HCT116 (cell line): ENCODE data around the gene ALDH3A1. TPM values are rescaled to one million over a fixed set of nuclear protein-coding genes. Genes with fewer than 3 reads are reported as not detected.

Experiments
- ATAC-seq: fragments of 200-7000 bp; cut with Tn5 transposase; 2 replicates; pipeline ENCODE4 v1.9.1; 2020; ENCODE audit warnings: mild to moderate bottlenecking, moderate library complexity
- BruUV-seq: library from RNA; stranded (reverse); fragments of 400-500 nt; replicated peaks from 2 replicates; lab custom pipeline; 2021; lab: Mats Ljungman, UMichigan
- CTCF ChIA-PET: fragments of 300-600 bp; sonication (Branson Sonifier 250); formaldehyde crosslinking; loops from one replicate; lab custom pipeline; 2021; ENCODE audit warnings: antibody characterized with exemption; lab: Charles Lee
- POLR2A ChIA-PET: fragments of 300-600, 350-600 bp; sonication (Branson Sonifier 250); formaldehyde crosslinking; loops from one replicate; lab custom pipeline; 2021; ENCODE audit warnings: antibody characterized with exemption; lab: Charles Lee
- RAD21 ChIA-PET, 2 experiments: fragments of 300-600 bp; sonication (Branson Sonifier 250); formaldehyde crosslinking; loops; one replicate each; lab custom pipeline; 2023; ENCODE audit warnings: low total read pairs in 2 of 2; ENCODE audit not compliant: uncharacterized antibody in 2 of 2, unreplicated experiment in 2 of 2, low non-redundant PET in 1 of 2; lab: Charles Lee
- DNase-seq: peaks from one replicate; pipeline ENCODE4 v3.0.0-alpha.2; 2010; ENCODE audit warnings: low read depth, low spot score
- H2AFZ ChIP-seq: fragments of 200-600 bp; shearing (Covaris generic), sonication (generic); 2 replicates; pipeline ENCODE4 v1.6.1; 2017; ENCODE audit warnings: low read depth, mixed run types, mixed read lengths, antibody characterized with exemption, low read length; ENCODE audit not compliant: poor library complexity, severe bottlenecking
- H3K27ac ChIP-seq: 2 replicates; pipeline ENCODE4 v1.5.1; 2012; ENCODE audit warnings: low read depth, low read length
- H3K27me3 ChIP-seq: fragments of 200-600 bp; sonication (generic); 2 replicates; pipeline ENCODE4 v1.6.1; 2016; ENCODE audit warnings: mixed run types, low read length, mixed read lengths; ENCODE audit not compliant: insufficient read depth
- H3K36me3 ChIP-seq, 2 experiments: fragments of 200-500 bp in 1 of 2; fragments of 200-600 bp in 1 of 2; sonication (Bioruptor generic) in 1 of 2; sonication (generic) in 1 of 2; 2 replicates each; pipeline versions ENCODE4 v1.5.1 to v1.6.1; 2014 to 2016; ENCODE audit warnings: low read length in 2 of 2, inconsistent platforms in 1 of 2, mixed read lengths in 1 of 2, mixed run types in 1 of 2; ENCODE audit not compliant: insufficient read depth in 2 of 2, control insufficient read depth in 1 of 2
- H3K4me1 ChIP-seq, 2 experiments: fragments of 200-600 bp in 1 of 2; sonication (generic) in 1 of 2; 2 replicates each; pipeline versions ENCODE4 v1.5.1 to v1.6.1; 2012 to 2017; ENCODE audit warnings: low read length in 2 of 2, inconsistent platforms in 1 of 2, mild to moderate bottlenecking in 1 of 2, mixed read lengths in 1 of 2, mixed run types in 1 of 2, moderate library complexity in 1 of 2; ENCODE audit not compliant: insufficient read depth in 2 of 2, control insufficient read depth in 1 of 2
- H3K4me2 ChIP-seq: fragments of 200-600 bp; sonication (generic); 2 replicates; pipeline ENCODE4 v1.6.1; 2017; ENCODE audit warnings: mixed run types, low read length, mixed read lengths
- H3K4me3 ChIP-seq, 2 experiments: fragments of 200-600 bp in 1 of 2; sonication (generic) in 1 of 2; replicated peaks in 1 of 2; 2 replicates each; pipeline ENCODE4 v1.5.1; 2011 to 2016; ENCODE audit warnings: low read length in 2 of 2, control low read depth in 1 of 2, low read depth in 1 of 2, mild to moderate bottlenecking in 1 of 2, mixed read lengths in 1 of 2, mixed run types in 1 of 2
- H3K79me2 ChIP-seq: fragments of 200-600 bp; sonication (generic); 2 replicates; pipeline ENCODE4 v1.6.1; 2017; ENCODE audit warnings: mild to moderate bottlenecking, mixed run types, low read length, moderate library complexity, mixed read lengths; ENCODE audit not compliant: insufficient read depth
- H3K9ac ChIP-seq: fragments of 200-600 bp; sonication (generic); 2 replicates; pipeline ENCODE4 v1.6.1; 2016; ENCODE audit warnings: low read length, mixed read lengths
- H3K9me2 ChIP-seq: fragments of 200-600 bp; sonication (generic), shearing (Covaris generic); 2 replicates; pipeline ENCODE4 v1.6.1; 2017; ENCODE audit warnings: mixed run types, mild to moderate bottlenecking, moderate library complexity; ENCODE audit not compliant: insufficient read depth
- H3K9me3 ChIP-seq, 2 experiments: fragments of 200-500 bp in 1 of 2; fragments of 200-600 bp in 1 of 2; sonication (Bioruptor generic) in 1 of 2; sonication (generic) in 1 of 2; 2 replicates each; pipeline ENCODE4 v1.6.1; 2014 to 2017; ENCODE audit warnings: low read length in 2 of 2, mixed read lengths in 2 of 2, inconsistent platforms in 1 of 2, low read depth in 1 of 2, mild to moderate bottlenecking in 1 of 2, mixed run types in 1 of 2, moderate library complexity in 1 of 2; ENCODE audit not compliant: control insufficient read depth in 1 of 2, insufficient read depth in 1 of 2
- H4K20me1 ChIP-seq: fragments of 200-600 bp; sonication (generic), shearing (Covaris generic); 2 replicates; pipeline ENCODE4 v1.6.1; 2017; ENCODE audit warnings: mixed run types, mild to moderate bottlenecking, moderate library complexity; ENCODE audit not compliant: insufficient read depth
- CBX3 ChIP-seq: IDR thresholded peaks from 2 replicates; pipeline ENCODE4 v1.6.1; 2012; ENCODE audit warnings: low read depth
- CEBPB ChIP-seq: IDR thresholded peaks from 2 replicates; pipeline ENCODE4 v1.6.1; 2012; ENCODE audit warnings: low read depth
- EGR1 ChIP-seq: IDR thresholded peaks from 2 replicates; pipeline ENCODE4 v1.6.1; 2012; ENCODE audit warnings: low read depth
- ELF1 ChIP-seq: IDR thresholded peaks from 2 replicates; pipeline ENCODE4 v1.6.1; 2012; ENCODE audit warnings: low read depth, borderline replicate concordance
- JUND ChIP-seq: IDR thresholded peaks from 2 replicates; pipeline ENCODE4 v1.6.1; 2012
- POLR2A ChIP-seq: IDR thresholded peaks from 2 replicates; pipeline ENCODE4 v1.7.0; 2011; ENCODE audit warnings: borderline replicate concordance; ENCODE audit not compliant: insufficient read depth, insufficient read length; ENCODE audit errors: extremely low read depth
- POLR2AphosphoS5 ChIP-seq: IDR thresholded peaks from 2 replicates; pipeline ENCODE4 v1.6.1; 2011; ENCODE audit warnings: mild to moderate bottlenecking, low read depth, low read length, moderate library complexity
- RAD21 ChIP-seq: IDR thresholded peaks from 2 replicates; pipeline ENCODE4 v1.6.1; 2012; ENCODE audit warnings: low read depth, mild to moderate bottlenecking
- SIN3A ChIP-seq: IDR thresholded peaks from 2 replicates; pipeline ENCODE4 v1.6.1; 2012; ENCODE audit warnings: low read depth
- SRF ChIP-seq: IDR thresholded peaks from 2 replicates; pipeline ENCODE4 v1.6.1; 2012; ENCODE audit warnings: low read depth
- YY1 ChIP-seq: IDR thresholded peaks from 2 replicates; pipeline ENCODE4 v1.6.1; 2011; ENCODE audit warnings: low read length, low read depth, moderate library complexity, mild to moderate bottlenecking; ENCODE audit not compliant: insufficient replicate concordance; ENCODE audit errors: extremely low read depth
- ZFX ChIP-seq: fragments of 450-650 bp; IDR thresholded peaks from 2 replicates; pipeline ENCODE4 v1.6.1; 2017
- ZNF274 ChIP-seq: fragments of 200-500 bp; sonication (Bioruptor generic); IDR thresholded peaks from 2 replicates; pipeline ENCODE4 v1.6.1; 2014; ENCODE audit warnings: mild to moderate bottlenecking, low read depth, low read length, inconsistent platforms
- intact Hi-C: fragments of 100-400 bp; cut with micrococcal nuclease; formaldehyde crosslinking; loops from 2 replicates; pipeline ENCODE4 v1.10.0; 2022
- total RNA-seq: library from RNA; stranded (reverse); gene quantifications from one replicate; pipeline ENCODE4 v1.2.1, GENCODE V29; 2021; ENCODE audit not compliant: unreplicated experiment
- TF ChIP-seq, protein P1 (sequence below), 3 experiments: fragments of 200-600 bp in 1 of 3; sonication (generic) in 1 of 3; IDR thresholded peaks in 2 of 3; conservative IDR thresholded peaks in 1 of 3; 2 replicates each; pipeline ENCODE4 v1.5.1; 2012 to 2017; ENCODE audit warnings: low read depth in 2 of 3, low read length in 2 of 3, antibody characterized with exemption in 1 of 3, borderline replicate concordance in 1 of 3, control low read depth in 1 of 3, mild to moderate bottlenecking in 1 of 3, mixed read lengths in 1 of 3, mixed run types in 1 of 3, moderate library complexity in 1 of 3; ENCODE audit not compliant: insufficient read depth in 1 of 3
- TF ChIP-seq, protein P2 (sequence below): IDR thresholded peaks from 2 replicates; pipeline ENCODE4 v1.6.1; 2012; ENCODE audit warnings: low read depth
- TF ChIP-seq, protein P3 (sequence below): IDR thresholded peaks from 2 replicates; pipeline ENCODE4 v1.6.1; 2011; ENCODE audit warnings: mild to moderate bottlenecking, low read length, moderate library complexity; ENCODE audit not compliant: insufficient replicate concordance; ENCODE audit errors: extremely low read depth
- TF ChIP-seq, protein P4 (sequence below): IDR thresholded peaks from 2 replicates; pipeline ENCODE4 v1.6.1; 2012

The ALDH3A1 gene
- total RNA-seq, 1 experiment from 2014 or later, result 0.86 TPM

DNA sequence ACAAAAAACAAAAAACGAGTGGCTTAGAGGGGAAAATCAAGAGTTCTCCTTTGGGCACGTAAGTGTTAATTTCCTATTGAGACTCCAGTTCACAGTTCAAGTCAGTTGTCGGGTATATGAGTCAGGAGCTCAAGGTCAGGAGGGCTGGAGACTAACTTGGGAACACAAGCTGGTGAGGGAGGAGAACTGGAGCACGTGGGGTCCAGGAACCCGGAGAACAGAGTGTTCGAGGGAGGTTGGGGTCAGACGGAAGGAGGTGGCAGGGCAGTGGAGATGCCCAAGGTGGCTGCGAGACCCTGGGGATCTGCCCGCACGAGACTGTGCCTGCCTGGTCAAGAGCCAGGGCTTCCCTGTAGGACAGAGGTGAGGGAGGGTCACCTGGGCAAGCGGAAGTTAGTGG lies 12.0 kb downstream of the ALDH3A1 start:
- RAD21 ChIA-PET, result no interaction called here
- no peak for ATAC-seq
- H3K36me3 ChIP-seq, result no peaks in the 10 kb centered on the region
- TF ChIP-seq POLR2AphosphoS5 (no peak), POLR2A (no peak), CEBPB (no peak), ELF1 (no peak), ZFX (no peak), EGR1 (no peak), SIN3A (no peak), ZNF274 (no peak), RAD21 (no peak), JUND (no peak), CBX3 (no peak), YY1 (no peak), SRF (no peak)
- TF ChIP-seq, protein P1, sequence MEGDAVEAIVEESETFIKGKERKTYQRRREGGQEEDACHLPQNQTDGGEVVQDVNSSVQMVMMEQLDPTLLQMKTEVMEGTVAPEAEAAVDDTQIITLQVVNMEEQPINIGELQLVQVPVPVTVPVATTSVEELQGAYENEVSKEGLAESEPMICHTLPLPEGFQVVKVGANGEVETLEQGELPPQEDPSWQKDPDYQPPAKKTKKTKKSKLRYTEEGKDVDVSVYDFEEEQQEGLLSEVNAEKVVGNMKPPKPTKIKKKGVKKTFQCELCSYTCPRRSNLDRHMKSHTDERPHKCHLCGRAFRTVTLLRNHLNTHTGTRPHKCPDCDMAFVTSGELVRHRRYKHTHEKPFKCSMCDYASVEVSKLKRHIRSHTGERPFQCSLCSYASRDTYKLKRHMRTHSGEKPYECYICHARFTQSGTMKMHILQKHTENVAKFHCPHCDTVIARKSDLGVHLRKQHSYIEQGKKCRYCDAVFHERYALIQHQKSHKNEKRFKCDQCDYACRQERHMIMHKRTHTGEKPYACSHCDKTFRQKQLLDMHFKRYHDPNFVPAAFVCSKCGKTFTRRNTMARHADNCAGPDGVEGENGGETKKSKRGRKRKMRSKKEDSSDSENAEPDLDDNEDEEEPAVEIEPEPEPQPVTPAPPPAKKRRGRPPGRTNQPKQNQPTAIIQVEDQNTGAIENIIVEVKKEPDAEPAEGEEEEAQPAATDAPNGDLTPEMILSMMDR (IDR thresholded peaks at IDR 0.05 in 2 of 3, conservative IDR thresholded peaks at IDR 0.05 in 1 of 3; ENCODE audit: borderline replicate concordance in 1 of 3, insufficient read depth in 1 of 3, low read depth in 2 of 3, low read length in 2 of 3), result no peak
- TF ChIP-seq, protein P2, sequence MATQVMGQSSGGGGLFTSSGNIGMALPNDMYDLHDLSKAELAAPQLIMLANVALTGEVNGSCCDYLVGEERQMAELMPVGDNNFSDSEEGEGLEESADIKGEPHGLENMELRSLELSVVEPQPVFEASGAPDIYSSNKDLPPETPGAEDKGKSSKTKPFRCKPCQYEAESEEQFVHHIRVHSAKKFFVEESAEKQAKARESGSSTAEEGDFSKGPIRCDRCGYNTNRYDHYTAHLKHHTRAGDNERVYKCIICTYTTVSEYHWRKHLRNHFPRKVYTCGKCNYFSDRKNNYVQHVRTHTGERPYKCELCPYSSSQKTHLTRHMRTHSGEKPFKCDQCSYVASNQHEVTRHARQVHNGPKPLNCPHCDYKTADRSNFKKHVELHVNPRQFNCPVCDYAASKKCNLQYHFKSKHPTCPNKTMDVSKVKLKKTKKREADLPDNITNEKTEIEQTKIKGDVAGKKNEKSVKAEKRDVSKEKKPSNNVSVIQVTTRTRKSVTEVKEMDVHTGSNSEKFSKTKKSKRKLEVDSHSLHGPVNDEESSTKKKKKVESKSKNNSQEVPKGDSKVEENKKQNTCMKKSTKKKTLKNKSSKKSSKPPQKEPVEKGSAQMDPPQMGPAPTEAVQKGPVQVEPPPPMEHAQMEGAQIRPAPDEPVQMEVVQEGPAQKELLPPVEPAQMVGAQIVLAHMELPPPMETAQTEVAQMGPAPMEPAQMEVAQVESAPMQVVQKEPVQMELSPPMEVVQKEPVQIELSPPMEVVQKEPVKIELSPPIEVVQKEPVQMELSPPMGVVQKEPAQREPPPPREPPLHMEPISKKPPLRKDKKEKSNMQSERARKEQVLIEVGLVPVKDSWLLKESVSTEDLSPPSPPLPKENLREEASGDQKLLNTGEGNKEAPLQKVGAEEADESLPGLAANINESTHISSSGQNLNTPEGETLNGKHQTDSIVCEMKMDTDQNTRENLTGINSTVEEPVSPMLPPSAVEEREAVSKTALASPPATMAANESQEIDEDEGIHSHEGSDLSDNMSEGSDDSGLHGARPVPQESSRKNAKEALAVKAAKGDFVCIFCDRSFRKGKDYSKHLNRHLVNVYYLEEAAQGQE, result no peak
- TF ChIP-seq, protein P3, sequence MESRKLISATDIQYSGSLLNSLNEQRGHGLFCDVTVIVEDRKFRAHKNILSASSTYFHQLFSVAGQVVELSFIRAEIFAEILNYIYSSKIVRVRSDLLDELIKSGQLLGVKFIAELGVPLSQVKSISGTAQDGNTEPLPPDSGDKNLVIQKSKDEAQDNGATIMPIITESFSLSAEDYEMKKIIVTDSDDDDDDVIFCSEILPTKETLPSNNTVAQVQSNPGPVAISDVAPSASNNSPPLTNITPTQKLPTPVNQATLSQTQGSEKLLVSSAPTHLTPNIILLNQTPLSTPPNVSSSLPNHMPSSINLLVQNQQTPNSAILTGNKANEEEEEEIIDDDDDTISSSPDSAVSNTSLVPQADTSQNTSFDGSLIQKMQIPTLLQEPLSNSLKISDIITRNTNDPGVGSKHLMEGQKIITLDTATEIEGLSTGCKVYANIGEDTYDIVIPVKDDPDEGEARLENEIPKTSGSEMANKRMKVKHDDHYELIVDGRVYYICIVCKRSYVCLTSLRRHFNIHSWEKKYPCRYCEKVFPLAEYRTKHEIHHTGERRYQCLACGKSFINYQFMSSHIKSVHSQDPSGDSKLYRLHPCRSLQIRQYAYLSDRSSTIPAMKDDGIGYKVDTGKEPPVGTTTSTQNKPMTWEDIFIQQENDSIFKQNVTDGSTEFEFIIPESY, result no peak
- TF ChIP-seq, protein P4, sequence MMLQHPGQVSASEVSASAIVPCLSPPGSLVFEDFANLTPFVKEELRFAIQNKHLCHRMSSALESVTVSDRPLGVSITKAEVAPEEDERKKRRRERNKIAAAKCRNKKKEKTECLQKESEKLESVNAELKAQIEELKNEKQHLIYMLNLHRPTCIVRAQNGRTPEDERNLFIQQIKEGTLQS, result no peak
- TF ChIP-seq, all 23 proteins: peak for 0
- Histone ChIP-seq H3K79me2 (no peaks in the 10 kb centered on the region), H3K9me2 (no peaks in the 10 kb centered on the region), H3K9ac (no peak overlapping the region), H3K4me3 (no peak overlapping the region), H3K4me2 (no peak overlapping the region), H3K27me3 (no peaks in the 10 kb centered on the region), H4K20me1 (no peaks in the 10 kb centered on the region), H3K9me3 (no peaks in the 10 kb centered on the region), H3K27ac (no peak overlapping the region), H2AFZ (no peak overlapping the region), H3K4me1 (no peaks in the 10 kb centered on the region)
- ChIA-PET CTCF (no interaction called here), POLR2A (no interaction called here)
- DNase-seq, result no peak
- intact Hi-C loops, result no loop called here
- BruUV-seq, result no TSS peak
